A549 (cell line): Measurements from ENCODE around the gene UBE2E3.

Source experiments
- BHLHE40 ChIP-seq: IDR thresholded peaks from 2 replicates; pipeline ENCODE4 v1.6.1; 2012; ENCODE audit warnings: low read depth, low read length, inconsistent platforms
- CEBPB ChIP-seq, 2 experiments: fragments of >200 bp in 1 of 2; sonication (Bioruptor Twin) in 1 of 2; formaldehyde crosslinking in 1 of 2; IDR thresholded peaks; 2 replicates each; pipeline ENCODE4 v1.6.1; 2012 to 2016
- EP300 ChIP-seq, 2 experiments: fragments of >200 bp; sonication (Bioruptor Twin); formaldehyde crosslinking; IDR thresholded peaks; 2 replicates in 1 of 2; 3 replicates in 1 of 2; pipeline ENCODE4 v1.6.1; 2016 to 2017
- POLR2A ChIP-seq: IDR thresholded peaks from 2 replicates; pipeline ENCODE4 v1.6.1; 2012; ENCODE audit warnings: mild to moderate bottlenecking, low read length
- POLR2AphosphoS2 ChIP-seq: conservative IDR thresholded peaks from 2 replicates; pipeline ENCODE4 v1.6.1; 2012; ENCODE audit warnings: low read length, improper control_type of control experiment, inconsistent platforms
- RAD21 ChIP-seq, 2 experiments: fragments of >200 bp in 1 of 2; sonication (Bioruptor Twin) in 1 of 2; formaldehyde crosslinking in 1 of 2; IDR thresholded peaks in 1 of 2; conservative IDR thresholded peaks in 1 of 2; 2 replicates in 1 of 2; 3 replicates in 1 of 2; pipeline ENCODE4 v1.6.1; 2012 to 2018; ENCODE audit warnings: inconsistent platforms in 1 of 2
- ZC3H11A ChIP-seq: fragments of 450-650 bp; IDR thresholded peaks from 2 replicates; pipeline ENCODE4 v1.6.1; 2014; ENCODE audit warnings: antibody characterized with exemption, mild to moderate bottlenecking
- ZNF302 ChIP-seq: fragments of 250-450 bp; sonication (Bioruptor Pico); IDR thresholded peaks from 2 replicates; pipeline ENCODE4 v1.9.0; 2021; ENCODE audit warnings: inconsistent platforms, mild to moderate bottlenecking, moderate library complexity
- TF ChIP-seq, protein P1 (sequence below): IDR thresholded peaks from 2 replicates; pipeline ENCODE4 v1.6.1; 2012; ENCODE audit warnings: low read depth, borderline replicate concordance
- TF ChIP-seq, protein P2 (sequence below): fragments of >200 bp; sonication (Bioruptor Twin); formaldehyde crosslinking; IDR thresholded peaks from 2 replicates; pipeline ENCODE4 v1.6.1; 2016
- TF ChIP-seq, protein P3 (sequence below): fragments of >200 bp; sonication (Bioruptor Twin); formaldehyde crosslinking; IDR thresholded peaks from 3 replicates; pipeline ENCODE4 v1.5.1; 2016

GRCh38 chr2:180985771-180986395 is 5.5 kb downstream of the UBE2E3 start:
- no peak for TF ChIP-seq RAD21 (conservative IDR thresholded peaks at IDR 0.05 in 1 of 2, IDR thresholded peaks at IDR 0.05 in 1 of 2)
- no peak for TF ChIP-seq POLR2A
- TF ChIP-seq, protein P1, sequence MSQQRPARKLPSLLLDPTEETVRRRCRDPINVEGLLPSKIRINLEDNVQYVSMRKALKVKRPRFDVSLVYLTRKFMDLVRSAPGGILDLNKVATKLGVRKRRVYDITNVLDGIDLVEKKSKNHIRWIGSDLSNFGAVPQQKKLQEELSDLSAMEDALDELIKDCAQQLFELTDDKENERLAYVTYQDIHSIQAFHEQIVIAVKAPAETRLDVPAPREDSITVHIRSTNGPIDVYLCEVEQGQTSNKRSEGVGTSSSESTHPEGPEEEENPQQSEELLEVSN = no peak
- TF ChIP-seq CEBPB (IDR thresholded peaks at IDR 0.05) = no peak
- TF ChIP-seq, protein P2, sequence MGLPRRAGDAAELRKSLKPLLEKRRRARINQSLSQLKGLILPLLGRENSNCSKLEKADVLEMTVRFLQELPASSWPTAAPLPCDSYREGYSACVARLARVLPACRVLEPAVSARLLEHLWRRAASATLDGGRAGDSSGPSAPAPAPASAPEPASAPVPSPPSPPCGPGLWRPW = no peak
- TF ChIP-seq, protein P3, sequence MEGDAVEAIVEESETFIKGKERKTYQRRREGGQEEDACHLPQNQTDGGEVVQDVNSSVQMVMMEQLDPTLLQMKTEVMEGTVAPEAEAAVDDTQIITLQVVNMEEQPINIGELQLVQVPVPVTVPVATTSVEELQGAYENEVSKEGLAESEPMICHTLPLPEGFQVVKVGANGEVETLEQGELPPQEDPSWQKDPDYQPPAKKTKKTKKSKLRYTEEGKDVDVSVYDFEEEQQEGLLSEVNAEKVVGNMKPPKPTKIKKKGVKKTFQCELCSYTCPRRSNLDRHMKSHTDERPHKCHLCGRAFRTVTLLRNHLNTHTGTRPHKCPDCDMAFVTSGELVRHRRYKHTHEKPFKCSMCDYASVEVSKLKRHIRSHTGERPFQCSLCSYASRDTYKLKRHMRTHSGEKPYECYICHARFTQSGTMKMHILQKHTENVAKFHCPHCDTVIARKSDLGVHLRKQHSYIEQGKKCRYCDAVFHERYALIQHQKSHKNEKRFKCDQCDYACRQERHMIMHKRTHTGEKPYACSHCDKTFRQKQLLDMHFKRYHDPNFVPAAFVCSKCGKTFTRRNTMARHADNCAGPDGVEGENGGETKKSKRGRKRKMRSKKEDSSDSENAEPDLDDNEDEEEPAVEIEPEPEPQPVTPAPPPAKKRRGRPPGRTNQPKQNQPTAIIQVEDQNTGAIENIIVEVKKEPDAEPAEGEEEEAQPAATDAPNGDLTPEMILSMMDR = no peak
- no peak for TF ChIP-seq ZNF302
- TF ChIP-seq EP300 (IDR thresholded peaks at IDR 0.05) = no peak
- no peak for TF ChIP-seq ZC3H11A
- TF ChIP-seq BHLHE40 = no peak
- TF ChIP-seq POLR2AphosphoS2 = no peak
